AG04450 (cell line): ENCODE measurements around the gene MAPKAP1. TPM values are rescaled to one million over a fixed set of nuclear protein-coding genes. Genes with fewer than 3 reads are reported as not detected.
A peak's percentile ranks its signal among the peaks of the same experiment; 100 is the strongest.

Source experiments
- CTCF ChIA-PET: fragments of 300-600, 350-600 bp; formaldehyde crosslinking; extraction: SDS; loops from one replicate; lab custom pipeline; 2022; ENCODE audit warnings: antibody characterized with exemption, inconsistent platforms; lab: Charles Lee
- POLR2A ChIA-PET: fragments of 350-600 bp; formaldehyde crosslinking; extraction: SDS; loops from one replicate; lab custom pipeline; 2021; ENCODE audit warnings: antibody characterized with exemption, inconsistent platforms; lab: Yijun Ruan, JAX
- DNase-seq: peaks from one replicate; pipeline ENCODE4 v3.0.0-alpha.2; 2011; ENCODE audit warnings: low read depth, low spot score
- H3K27ac ChIP-seq: one replicate; pipeline ENCODE4 v1.5.1; 2012; ENCODE audit warnings: low read depth, low read length, control low read depth
- H3K27me3 ChIP-seq: one replicate; pipeline ENCODE4 v1.6.0; 2012; ENCODE audit warnings: low read length; ENCODE audit not compliant: control insufficient read depth, insufficient read depth
- H3K4me3 ChIP-seq: 2 replicates; pipeline ENCODE4 v1.5.1; 2011; ENCODE audit warnings: mild to moderate bottlenecking, low read depth, low read length, control low read depth
- H3K9me3 ChIP-seq: 2 replicates; pipeline ENCODE4 v1.5.1; 2012; ENCODE audit warnings: low read length; ENCODE audit not compliant: control insufficient read depth, insufficient read depth
- polyA plus RNA-seq: library from polyadenylated mRNA; depleted of rRNA; stranded (reverse); fragments of >200 nt; gene quantifications from 2 replicates; pipeline ENCODE4 v1.2.3, GENCODE V29; 2011
- TF ChIP-seq, protein P1 (sequence below): IDR thresholded peaks from 2 replicates; pipeline ENCODE4 v1.5.1; 2011; ENCODE audit warnings: low read depth, low read length, control low read depth, inconsistent platforms

Gene MAPKAP1
- polyA plus RNA-seq, 1 experiment: 140 TPM

DNA sequence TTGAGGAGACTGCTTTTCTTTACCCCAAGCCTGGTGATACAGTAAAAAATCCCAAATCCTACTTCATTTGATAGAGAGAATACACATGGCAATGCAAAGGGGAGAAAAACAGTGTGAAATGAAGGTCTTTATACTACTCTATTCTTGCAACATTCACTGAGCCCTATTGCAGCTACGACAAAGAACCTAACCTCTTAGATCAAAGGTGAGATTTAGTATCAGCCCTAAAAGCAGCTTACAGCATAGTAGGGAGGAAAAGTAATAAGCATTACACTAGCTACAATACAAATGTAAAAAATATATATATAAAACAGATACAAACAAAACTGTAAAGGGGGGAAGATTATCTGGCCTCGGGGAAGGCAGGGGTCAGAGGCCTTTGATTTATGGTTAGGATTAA, 147.1 kb downstream of the MAPKAP1 start:
- Histone ChIP-seq H3K27me3 (no peaks in the 10 kb centered on the region), H3K9me3 (no peaks in the 10 kb centered on the region), H3K4me3 (no peak overlapping the region), H3K27ac (no peak overlapping the region)
- CTCF ChIA-PET: interaction anchor here (1.6 kb wide), 1 partner anchor 23 kb away, joined by 6 read pairs; no protein-coding TSS in a partner anchor
- POLR2A ChIA-PET: no interaction called here
- TF ChIP-seq, protein P1, sequence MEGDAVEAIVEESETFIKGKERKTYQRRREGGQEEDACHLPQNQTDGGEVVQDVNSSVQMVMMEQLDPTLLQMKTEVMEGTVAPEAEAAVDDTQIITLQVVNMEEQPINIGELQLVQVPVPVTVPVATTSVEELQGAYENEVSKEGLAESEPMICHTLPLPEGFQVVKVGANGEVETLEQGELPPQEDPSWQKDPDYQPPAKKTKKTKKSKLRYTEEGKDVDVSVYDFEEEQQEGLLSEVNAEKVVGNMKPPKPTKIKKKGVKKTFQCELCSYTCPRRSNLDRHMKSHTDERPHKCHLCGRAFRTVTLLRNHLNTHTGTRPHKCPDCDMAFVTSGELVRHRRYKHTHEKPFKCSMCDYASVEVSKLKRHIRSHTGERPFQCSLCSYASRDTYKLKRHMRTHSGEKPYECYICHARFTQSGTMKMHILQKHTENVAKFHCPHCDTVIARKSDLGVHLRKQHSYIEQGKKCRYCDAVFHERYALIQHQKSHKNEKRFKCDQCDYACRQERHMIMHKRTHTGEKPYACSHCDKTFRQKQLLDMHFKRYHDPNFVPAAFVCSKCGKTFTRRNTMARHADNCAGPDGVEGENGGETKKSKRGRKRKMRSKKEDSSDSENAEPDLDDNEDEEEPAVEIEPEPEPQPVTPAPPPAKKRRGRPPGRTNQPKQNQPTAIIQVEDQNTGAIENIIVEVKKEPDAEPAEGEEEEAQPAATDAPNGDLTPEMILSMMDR: no peak
- DNase-seq: no peak

DNA sequence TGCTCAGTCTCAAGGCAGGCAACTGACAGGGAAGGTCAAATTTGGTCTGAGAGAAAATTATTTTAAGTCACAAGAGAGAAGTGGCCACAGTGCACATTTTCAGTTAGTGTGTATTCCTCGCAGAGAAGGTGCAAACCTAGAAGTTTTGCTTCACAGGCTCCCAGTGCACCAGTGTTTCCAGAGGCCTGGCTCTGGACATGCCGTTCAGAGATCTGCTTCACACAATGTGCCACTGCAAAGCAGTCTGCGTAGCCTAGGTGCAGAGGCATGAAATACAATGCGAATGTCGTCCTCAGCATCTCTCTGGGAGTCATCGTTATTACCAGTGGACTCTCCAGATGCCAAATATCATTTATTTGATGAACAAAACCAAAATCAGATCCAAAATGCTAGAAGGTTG, 147.8 kb downstream of the MAPKAP1 start:
- CTCF ChIA-PET: interaction anchor here (0.5 to 2.7 kb wide), 58 partner anchors 9 to 933 kb away, joined by 3 to 40 read pairs (median 4); partner anchors contain the start of gene MAPKAP1
- H3K4me3 ChIP-seq: no peak overlapping the region
- H3K9me3 ChIP-seq: no peaks in the 10 kb centered on the region
- POLR2A ChIA-PET: no interaction called here
- no peak overlapping the region for H3K27ac ChIP-seq
- TF ChIP-seq, protein P1: no peak
- H3K27me3 ChIP-seq: no peaks in the 10 kb centered on the region
- no peak for DNase-seq

DNA sequence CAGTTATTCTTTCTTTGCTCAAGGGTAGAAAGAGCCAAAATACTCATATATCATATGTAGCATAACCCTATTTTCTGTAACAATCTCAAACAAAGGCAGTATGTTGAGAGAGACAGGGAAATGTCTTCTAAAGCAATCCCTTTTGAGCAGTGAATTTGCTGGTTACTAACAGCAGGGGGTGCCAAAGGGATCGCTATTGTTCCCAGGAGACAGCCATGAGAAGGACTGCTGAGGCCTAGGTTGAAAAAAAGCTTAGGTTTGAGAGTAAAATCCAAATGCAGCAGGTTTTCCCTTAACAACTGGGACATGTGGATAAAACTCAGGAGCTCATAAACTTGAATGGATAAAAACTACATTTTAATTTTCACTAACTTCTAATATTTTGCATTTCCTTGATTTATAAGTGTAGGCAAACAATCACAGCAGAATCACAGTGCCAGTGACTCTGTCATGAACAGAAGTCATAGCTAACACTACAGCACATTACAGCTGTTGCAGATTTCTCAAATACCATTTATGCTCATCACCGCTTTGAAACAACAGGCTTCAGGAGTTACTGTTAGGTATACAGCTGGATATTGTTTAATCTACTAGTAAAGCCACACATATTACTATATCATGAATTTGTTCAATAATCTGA, 148.4 kb downstream of the MAPKAP1 start:
- DNase-seq: peak; percentile 48
- TF ChIP-seq, protein P1: peak; percentile 90
- Histone ChIP-seq H3K27ac (no peak overlapping the region), H3K9me3 (no peaks in the 10 kb centered on the region), H3K27me3 (no peaks in the 10 kb centered on the region), H3K4me3 (no peak overlapping the region)
- ChIA-PET CTCF (interaction anchor here (0.5 to 2.7 kb wide), 63 partner anchors 8 to 933 kb away, joined by 3 to 40 read pairs (median 4); partner anchors contain the start of gene MAPKAP1), POLR2A (no interaction called here)

DNA sequence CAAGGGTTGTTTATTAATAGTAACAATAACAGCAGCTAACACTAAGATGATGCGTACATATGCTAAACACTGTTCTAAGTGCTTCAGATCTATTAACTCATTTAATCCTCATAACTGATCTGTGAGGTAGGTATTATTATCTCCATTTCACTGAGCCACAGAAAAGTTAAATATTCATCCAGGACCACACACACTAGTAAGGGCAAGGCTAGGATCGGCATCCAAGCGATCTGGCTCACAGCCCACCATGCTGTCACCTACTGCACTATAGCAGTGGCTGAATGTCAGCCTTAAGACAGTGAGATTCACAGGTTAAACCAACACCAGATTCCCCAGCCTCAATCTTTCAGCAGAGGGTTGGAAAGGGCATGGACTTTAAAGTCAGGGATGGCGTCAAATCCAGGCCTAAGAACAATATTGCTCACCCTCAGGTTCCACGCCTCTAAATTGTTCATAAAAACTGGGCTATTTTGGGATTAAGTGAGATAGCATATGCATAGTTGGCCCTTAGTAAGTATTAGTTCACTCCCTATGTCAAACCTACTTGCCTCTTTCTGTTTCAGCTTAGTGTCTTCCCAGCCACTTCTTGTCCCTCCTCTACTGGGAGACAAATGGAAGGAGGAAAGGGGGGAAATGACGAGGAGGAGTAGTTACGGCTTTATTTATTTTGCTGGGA, 150.8 kb downstream of the MAPKAP1 start:
- no peaks in the 10 kb centered on the region for H3K27me3 ChIP-seq
- no peak overlapping the region for H3K27ac ChIP-seq
- TF ChIP-seq, protein P1: no peak
- ChIA-PET POLR2A (no interaction called here), CTCF (no interaction called here)
- DNase-seq: no peak
- no peaks in the 10 kb centered on the region for H3K9me3 ChIP-seq
- no peak overlapping the region for H3K4me3 ChIP-seq

DNA sequence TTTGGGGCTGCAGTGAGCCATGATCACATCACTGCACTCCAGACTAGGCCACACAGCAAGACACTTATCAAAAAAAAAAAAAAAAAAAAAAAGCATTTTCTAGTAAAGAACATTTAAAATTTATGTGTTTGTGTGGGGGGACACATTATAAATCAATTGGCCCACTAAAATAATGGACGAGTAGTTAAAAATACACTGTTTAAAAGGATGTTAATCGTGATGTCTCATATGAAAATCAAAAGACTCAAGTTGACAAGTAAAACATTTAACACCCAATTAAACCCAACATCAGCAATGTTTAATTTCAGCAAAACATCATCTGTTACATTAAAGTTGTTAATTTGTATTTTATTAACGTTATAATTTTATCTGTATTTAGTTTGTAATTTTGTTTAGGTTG, 152.3 kb downstream of the MAPKAP1 start:
- Histone ChIP-seq H3K27ac (no peak overlapping the region), H3K4me3 (no peak overlapping the region), H3K27me3 (no peaks in the 10 kb centered on the region), H3K9me3 (no peaks in the 10 kb centered on the region)
- CTCF ChIA-PET: no interaction called here
- DNase-seq: no peak
- TF ChIP-seq, protein P1: no peak
- POLR2A ChIA-PET: no interaction called here
